Measurements from ENCODE around the gene KIF3B.
"Not testable (repeated sequence)": the region's sequence is repeated elsewhere in the genome, so short reads cannot be mapped to it uniquely, and the experiment has no call there.

The KIF3B gene

GRCh38 chr20:32296412-32296811 is 19.0 kb downstream of the KIF3B start:
- DNase-seq (ENCODE audit: low spot score) = no peak

- DNase-seq (ENCODE audit: low spot score) = no peak
Observed at GRCh38 chr20:32296819-32297420, 19.5 kb downstream of the KIF3B start.

GRCh38 chr20:32297439-32297838 is 20.0 kb downstream of the KIF3B start:
- DNase-seq (ENCODE audit: low spot score) = no peak

DNA sequence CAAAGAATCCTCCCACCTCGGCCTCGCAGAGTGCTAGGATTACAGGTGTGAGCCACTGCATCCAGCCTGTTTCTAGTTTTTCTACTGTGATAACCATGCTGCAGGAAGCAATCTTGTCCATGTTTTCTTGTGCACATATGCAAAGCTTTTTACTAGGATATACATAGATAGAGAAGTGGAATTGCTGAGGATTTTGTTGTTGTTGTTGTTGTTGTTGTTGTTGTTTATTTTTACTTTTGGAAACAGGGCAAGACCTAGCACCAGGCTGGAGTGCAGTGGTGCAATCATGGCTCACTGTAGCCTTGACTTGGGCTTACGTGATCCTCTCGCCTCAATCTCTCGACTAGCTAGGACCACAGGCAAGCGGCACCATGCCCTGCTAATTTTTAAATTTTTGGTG is 23.2 kb downstream of the KIF3B start:
- no peak for DNase-seq (ENCODE audit: low spot score)

GRCh38 chr20:32301719-32302506 is 24.5 kb downstream of the KIF3B start:
- DNase-seq (ENCODE audit: low spot score) = no peak

DNA sequence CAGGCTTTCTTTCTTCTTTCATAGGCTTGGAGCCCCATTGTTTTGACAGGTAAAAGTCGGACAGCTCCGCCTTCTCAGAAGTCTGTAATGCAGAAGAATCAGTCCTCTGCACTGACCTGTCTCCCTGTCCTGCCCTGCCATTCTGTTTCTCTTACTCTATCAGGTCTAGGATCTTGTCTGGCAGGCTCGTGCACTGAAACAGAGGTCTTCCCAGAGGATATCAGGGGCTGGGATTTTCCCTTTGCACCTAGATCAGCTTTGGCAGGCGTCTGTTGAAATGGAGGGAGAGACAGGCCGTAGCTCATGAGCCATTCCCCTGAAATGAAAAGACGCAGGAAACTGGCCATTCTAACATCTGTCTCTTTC is 25.0 kb downstream of the KIF3B start:
- no peak for DNase-seq (ENCODE audit: low spot score)

DNA sequence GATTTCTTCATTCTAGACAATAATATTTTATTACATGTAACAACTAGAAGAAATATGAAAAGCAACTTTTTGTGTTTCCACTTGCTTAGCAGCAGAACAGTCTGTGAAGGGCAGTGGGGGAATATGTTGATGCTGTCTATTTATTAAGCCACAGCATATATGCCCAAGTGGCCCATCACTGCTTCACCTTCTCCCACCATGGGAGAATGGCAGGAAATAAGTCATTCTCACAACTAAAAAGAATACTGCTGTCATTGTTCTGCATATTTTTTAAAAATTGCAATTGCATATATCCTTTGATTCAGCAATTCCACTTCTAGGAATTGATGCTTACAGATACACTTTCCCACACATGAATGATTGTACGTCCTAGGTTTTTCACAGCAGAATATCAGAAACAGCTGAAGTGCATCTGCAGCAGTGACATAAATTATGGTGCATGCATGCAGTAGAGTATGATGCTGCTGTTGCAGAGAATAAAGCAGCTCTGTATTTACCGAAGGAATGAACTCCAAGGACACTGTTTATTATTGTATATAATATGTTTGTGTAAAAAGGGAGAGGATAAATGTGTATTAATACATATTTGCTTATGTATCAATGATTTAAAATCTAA is 26.8 kb downstream of the KIF3B start:
- DNase-seq (ENCODE audit: low spot score) = no peak

- no peak for DNase-seq (ENCODE audit: low spot score)
Observed at GRCh38 chr20:32312718-32313424, 35.4 kb downstream of the KIF3B start.

GRCh38 chr20:32314768-32315167 is 37.3 kb downstream of the KIF3B start:
- DNase-seq (ENCODE audit: low spot score) = no peak

GRCh38 chr20:32315399-32315798 is 37.9 kb downstream of the KIF3B start:
- no peak for DNase-seq (ENCODE audit: low spot score)

- DNase-seq (ENCODE audit: low spot score) = no peak
Observed at GRCh38 chr20:32315891-32316290, 38.4 kb downstream of the KIF3B start.

GRCh38 chr20:32316667-32317066 is 39.2 kb downstream of the KIF3B start:
- no peak for DNase-seq (ENCODE audit: low spot score)

DNA sequence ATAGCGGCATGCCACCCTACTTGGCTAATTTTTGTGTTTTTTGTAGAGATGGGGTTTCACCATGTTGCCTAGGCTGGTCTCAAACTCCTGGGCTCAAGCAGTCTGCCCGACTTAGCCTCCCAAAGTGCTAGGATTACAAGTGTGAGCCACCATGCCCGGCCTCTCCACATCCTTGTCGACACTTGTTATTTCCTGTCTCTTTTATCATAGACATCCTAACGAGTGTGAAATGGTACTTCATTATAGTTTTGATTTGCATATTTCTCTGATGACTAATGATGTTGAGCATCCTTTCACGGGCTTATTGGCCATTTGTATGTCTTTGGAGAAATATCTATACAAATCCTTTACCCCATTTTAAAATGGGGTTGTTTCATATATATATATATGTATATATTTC is 41.6 kb downstream of the KIF3B start:
- DNase-seq (ENCODE audit: low spot score) = no peak

GRCh38 chr20:32320305-32320704 is 42.9 kb downstream of the KIF3B start:
- no peak for DNase-seq (ENCODE audit: low spot score)

GRCh38 chr20:32321390-32321789 is 43.9 kb downstream of the KIF3B start:
- no peak for DNase-seq (ENCODE audit: low spot score)

DNA sequence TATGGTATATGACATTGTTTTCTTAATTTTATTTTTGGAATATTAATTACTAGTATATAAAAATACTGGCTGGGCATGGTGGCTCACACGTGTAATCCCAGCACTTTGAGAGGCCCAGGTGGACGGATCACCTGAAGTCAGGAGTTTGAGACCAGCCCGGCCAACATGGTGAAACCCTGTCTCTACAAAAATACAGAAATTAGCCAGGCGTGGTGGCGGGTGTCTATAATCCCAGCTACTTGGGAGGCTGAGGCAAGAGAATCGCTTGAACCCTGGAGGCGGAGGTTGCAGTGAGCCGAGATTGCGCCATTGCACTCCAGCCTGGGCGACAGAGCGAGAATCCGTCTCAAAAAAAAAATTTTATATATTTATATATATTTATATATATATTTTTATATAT is 44.8 kb downstream of the KIF3B start:
- DNase-seq (ENCODE audit: low spot score) = not testable (repeated sequence)

- DNase-seq (ENCODE audit: low spot score) = not testable (repeated sequence)
Observed at GRCh38 chr20:32323761-32324160, 46.3 kb downstream of the KIF3B start.

DNA sequence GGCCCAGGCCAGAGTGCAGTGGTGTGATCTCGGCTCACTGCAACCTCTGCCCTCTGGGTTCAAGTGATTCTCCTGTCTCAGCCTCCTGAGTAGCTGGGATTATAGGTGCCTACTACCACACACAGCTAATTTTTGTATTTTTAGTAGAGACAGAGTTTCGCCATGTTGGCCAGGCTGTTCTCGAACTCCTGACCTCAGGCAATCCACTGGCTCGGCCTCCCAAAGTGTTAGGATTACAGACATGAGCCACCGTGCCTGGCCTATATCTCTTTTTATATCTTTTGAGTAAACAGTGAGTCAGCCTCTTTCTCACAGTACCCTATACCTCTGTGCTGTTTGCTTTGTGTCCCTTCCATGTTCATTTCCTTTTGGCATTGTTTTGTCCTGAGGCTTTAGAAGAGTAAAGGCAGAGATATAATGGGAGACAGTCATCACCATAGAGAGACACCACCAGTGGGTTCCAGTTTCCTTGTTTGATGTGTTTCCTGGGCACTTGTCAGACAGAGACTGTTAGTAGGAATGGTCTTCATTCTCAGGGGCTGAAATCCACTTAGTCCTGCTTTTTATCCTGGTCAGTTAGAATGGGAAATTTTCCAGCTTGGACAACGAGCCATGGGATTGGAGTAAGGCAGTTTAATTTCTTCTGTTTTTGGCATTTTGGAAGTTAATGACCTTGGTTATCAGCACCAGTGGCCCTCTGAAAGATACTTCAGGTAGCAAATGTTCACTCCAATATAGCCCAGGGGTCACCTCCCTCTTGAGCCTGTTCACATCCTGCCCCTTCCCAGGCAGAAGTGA is 48.5 kb downstream of the KIF3B start:
- no peak for DNase-seq (ENCODE audit: low spot score)

DNA sequence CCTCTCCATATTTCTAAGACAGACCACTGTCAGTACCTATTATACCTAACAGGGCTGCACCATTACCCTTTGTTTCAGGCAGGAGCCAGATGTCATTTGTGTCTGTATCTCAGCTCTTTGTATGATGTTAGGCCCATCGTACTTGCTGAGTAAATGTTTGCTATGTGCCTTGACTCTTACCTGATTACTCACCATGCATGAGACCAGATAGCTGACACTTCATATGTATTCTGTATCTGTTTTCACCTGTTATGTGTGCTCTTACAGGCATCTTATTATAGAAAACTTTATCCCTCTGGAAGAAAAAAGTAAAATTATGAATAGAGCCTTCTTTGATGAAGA is 49.0 kb downstream of the KIF3B start:
- DNase-seq (ENCODE audit: low spot score) = no peak

DNA sequence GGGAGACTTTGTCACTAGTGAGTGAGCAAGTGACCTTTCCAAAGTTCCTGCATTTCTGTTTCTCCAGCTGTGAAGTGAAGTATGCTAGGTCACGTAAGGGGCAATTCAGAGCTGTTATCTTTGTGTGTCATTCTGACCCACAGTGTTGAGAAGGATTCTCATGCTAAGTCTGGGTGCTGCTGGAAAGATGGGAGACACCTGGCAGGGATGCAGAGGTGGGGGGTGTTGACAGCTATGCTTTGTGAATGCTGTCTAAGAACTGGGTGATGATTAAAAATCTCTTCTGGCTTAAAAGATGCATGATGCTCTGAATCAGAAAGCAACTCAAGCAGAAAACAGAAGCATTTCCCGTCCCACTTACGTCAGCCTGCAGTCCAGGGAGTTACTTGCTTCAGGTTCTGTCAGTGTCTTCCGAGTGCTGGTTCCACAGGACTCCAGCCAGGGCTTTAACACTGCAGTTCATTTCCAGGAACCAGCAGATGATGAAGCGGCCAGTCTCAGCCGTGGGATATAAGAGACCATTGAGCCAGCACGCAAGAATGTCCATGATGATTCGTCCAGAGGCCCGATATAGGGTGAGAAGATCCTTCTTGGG is 49.7 kb downstream of the KIF3B start:
- DNase-seq (ENCODE audit: low spot score) = no peak

DNA sequence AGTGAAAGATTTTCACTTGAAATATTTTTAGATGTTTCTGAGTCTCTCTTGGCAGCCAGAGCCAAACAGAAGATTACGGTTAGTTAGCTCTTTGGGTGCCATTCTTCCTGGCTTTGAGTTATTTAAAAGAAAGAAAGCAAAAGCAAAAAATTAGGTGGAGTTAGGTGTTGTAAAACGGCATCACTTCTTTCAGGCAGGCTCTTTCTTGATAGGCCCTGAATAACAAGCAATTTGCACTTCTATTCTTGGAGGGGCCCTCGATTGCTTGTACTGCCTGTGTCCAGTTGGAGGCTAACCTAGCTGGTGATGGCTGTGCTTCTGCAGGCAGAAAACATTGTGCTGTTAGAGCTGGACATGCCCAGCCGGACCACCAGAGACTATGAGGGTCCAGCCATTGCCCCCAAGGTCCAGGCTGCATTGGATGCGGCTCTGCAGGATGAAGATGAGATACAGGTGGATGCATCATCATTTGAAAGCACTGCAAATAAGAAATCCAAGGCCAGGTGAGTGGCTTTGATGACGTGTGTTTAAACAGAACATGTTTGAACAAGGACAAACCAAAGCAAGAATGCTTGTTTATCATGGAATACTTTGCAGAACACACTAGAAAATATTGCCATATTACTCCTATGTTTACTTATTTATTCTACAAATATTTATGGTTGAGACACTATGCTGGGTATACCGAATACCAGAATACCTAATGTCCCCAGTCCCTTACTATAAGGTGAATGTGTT is 52.5 kb downstream of the KIF3B start:
- no peak for DNase-seq (ENCODE audit: low spot score)

Data from globus pallidus (tissue), 1 donor.